ENCODE data around the gene POLE.

DNA sequence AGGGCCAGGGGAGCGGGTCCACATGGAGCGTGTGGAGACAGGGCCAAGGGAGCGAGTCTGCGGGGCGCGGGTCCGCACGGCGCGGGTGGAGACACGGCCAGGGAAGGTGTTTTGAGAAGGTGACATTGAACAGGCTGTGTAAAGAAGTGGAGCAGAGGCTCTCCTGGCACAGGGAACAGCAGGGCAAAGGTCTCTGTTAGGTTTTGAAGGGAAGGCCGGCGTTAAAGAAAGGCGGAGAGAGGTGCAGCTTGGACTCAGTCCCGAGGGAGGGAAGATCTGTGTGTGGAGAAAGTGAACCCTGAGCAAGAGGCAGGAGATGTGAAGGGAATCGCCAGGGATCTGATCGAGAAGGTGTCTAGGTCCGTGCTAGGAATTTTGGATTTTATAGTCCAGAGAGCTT lies 2.1 kb upstream of the POLE start:
- TF ChIP-seq, protein P1, sequence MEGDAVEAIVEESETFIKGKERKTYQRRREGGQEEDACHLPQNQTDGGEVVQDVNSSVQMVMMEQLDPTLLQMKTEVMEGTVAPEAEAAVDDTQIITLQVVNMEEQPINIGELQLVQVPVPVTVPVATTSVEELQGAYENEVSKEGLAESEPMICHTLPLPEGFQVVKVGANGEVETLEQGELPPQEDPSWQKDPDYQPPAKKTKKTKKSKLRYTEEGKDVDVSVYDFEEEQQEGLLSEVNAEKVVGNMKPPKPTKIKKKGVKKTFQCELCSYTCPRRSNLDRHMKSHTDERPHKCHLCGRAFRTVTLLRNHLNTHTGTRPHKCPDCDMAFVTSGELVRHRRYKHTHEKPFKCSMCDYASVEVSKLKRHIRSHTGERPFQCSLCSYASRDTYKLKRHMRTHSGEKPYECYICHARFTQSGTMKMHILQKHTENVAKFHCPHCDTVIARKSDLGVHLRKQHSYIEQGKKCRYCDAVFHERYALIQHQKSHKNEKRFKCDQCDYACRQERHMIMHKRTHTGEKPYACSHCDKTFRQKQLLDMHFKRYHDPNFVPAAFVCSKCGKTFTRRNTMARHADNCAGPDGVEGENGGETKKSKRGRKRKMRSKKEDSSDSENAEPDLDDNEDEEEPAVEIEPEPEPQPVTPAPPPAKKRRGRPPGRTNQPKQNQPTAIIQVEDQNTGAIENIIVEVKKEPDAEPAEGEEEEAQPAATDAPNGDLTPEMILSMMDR (IDR thresholded peaks at IDR 0.05) = no peak
- no peak for TF ChIP-seq POLR2A (IDR thresholded peaks at IDR 0.05)

All from heart left ventricle (tissue), 13 donors.